Activated T-helper 2 cell treated with anti-CD3 and anti-CD28 coated beads, Interferon-gamma antibody, Interleukin-2, Interleukin-4, amounts not matched to agents 10 μg/mL and 5 μg/mL and 100 μg/mL, durations not matched to agents 14 hours and 24 hours and 36 hours (primary cell): ENCODE results near the gene SP1. TPM values are rescaled to one million over a fixed set of nuclear protein-coding genes. Genes with fewer than 3 reads are reported as not detected.
"Not testable (repeated sequence)": the region's sequence is repeated elsewhere in the genome, so short reads cannot be mapped to it uniquely, and the experiment has no call there.

Source experiments
- DNase-seq: peaks from one replicate; pipeline ENCODE4 v3.0.0; 2021; ENCODE audit warnings: low spot score
- H3K27ac Mint-ChIP-seq: one replicate; pipeline ENCODE4 v1.8.0; 2021; ENCODE audit warnings: mixed read lengths
- H3K27me3 Mint-ChIP-seq: one replicate; pipeline ENCODE4 v1.8.0; 2021; ENCODE audit warnings: low read depth, mixed read lengths
- H3K36me3 Mint-ChIP-seq: one replicate; pipeline ENCODE4 v1.8.0; 2021; ENCODE audit warnings: low read depth, mixed read lengths
- H3K4me1 Mint-ChIP-seq: one replicate; pipeline ENCODE4 v1.8.0; 2021; ENCODE audit warnings: low read depth, mixed read lengths
- H3K4me3 Mint-ChIP-seq: one replicate; pipeline ENCODE4 v1.8.0; 2021; ENCODE audit warnings: low read depth, mild to moderate bottlenecking, moderate library complexity, mixed read lengths
- H3K9me3 Mint-ChIP-seq: one replicate; pipeline ENCODE4 v1.8.0; 2021; ENCODE audit warnings: mixed read lengths
- intact Hi-C: fragments of 100-400 bp; cut with micrococcal nuclease; formaldehyde crosslinking; loops from one replicate; pipeline ENCODE4 v1.15.1; 2023
- total RNA-seq: library from RNA; stranded (reverse); gene quantifications from 2 replicates; pipeline ENCODE4 v1.2.3, GENCODE V29; 2022

SP1 gene
- total RNA-seq, 1 donor from 2014 or later = 66.4 TPM

DNA sequence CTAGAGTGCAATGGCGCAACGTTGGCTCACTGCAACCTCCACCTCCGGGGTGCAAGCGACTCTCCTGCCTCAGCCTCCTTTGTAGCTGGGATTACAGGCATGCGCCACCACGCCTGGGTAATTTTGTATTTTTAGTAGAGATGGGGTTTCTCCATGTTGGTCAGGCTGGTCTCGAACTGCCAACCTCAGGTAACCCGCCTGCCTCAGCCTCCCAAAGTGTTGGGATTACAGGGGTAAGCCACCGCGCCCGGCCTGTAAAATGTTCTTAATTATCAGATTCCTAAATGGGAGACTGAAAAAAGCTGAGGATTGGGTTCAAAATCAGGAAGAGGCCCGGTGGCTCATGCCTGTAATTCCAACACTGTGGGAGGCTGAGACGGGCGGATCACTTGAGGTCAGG lies 5.7 kb upstream of the SP1 start:
- H3K27ac Mint-ChIP-seq = peak overlapping the region; percentile 51
- H3K4me3 Mint-ChIP-seq, H3K36me3 Mint-ChIP-seq, intact Hi-C loops, H3K9me3 Mint-ChIP-seq, H3K27me3 Mint-ChIP-seq, DNase-seq: not testable (repeated sequence)
- peaks cover 33% of the 10 kb centered on the region for H3K4me1 Mint-ChIP-seq

- DNase-seq = no peak
- Mint-ChIP-seq H3K27ac (no peak overlapping the region), H3K36me3 (peaks cover 7% of the 10 kb centered on the region), H3K27me3 (no peaks in the 10 kb centered on the region), H3K9me3 (no peaks in the 10 kb centered on the region), H3K4me1 (peaks cover 28% of the 10 kb centered on the region), H3K4me3 (no peak overlapping the region)
- intact Hi-C loops = no loop called here
Observed at GRCh38 chr12:53376747-53377146, 3.2 kb upstream of the SP1 start.

- H3K27me3 Mint-ChIP-seq = no peaks in the 10 kb centered on the region
- H3K4me3 Mint-ChIP-seq = no peak overlapping the region
- H3K4me1 Mint-ChIP-seq = peaks cover 33% of the 10 kb centered on the region
- intact Hi-C loops = no loop called here
- DNase-seq = no peak
- peak overlapping the region; percentile 4 for H3K27ac Mint-ChIP-seq
- H3K36me3 Mint-ChIP-seq = peaks cover 21% of the 10 kb centered on the region
- no peaks in the 10 kb centered on the region for H3K9me3 Mint-ChIP-seq
Observed at GRCh38 chr12:53378222-53378621, 1.8 kb upstream of the SP1 start.

GRCh38 chr12:53378724-53379388 lies 1.1 kb upstream of the SP1 start:
- Mint-ChIP-seq H3K4me3 (no peak overlapping the region), H3K27me3 (no peaks in the 10 kb centered on the region), H3K27ac (no peak overlapping the region), H3K4me1 (peaks cover 36% of the 10 kb centered on the region), H3K36me3 (peaks cover 28% of the 10 kb centered on the region), H3K9me3 (no peaks in the 10 kb centered on the region)
- no peak for DNase-seq
- intact Hi-C loops = loop anchor here (1.0 kb wide), 1 partner anchor 159 kb away; no protein-coding TSS in a partner anchor

- peaks cover 33% of the 10 kb centered on the region for H3K36me3 Mint-ChIP-seq
- H3K4me3 Mint-ChIP-seq = no peak overlapping the region
- intact Hi-C loops = loop anchor here (1.0 to 5.0 kb wide), 6 partner anchors 27 to 159 kb away; partner anchors contain the start of genes MYG1, PFDN5 and TARBP2
- H3K4me1 Mint-ChIP-seq = peaks cover 35% of the 10 kb centered on the region
- no peak overlapping the region for H3K27ac Mint-ChIP-seq
- H3K27me3 Mint-ChIP-seq = no peaks in the 10 kb centered on the region
- peak; percentile 98 for DNase-seq
- no peaks in the 10 kb centered on the region for H3K9me3 Mint-ChIP-seq
Observed at GRCh38 chr12:53379389-53380103, 430 bp upstream of the SP1 start.

- intact Hi-C loops = loop anchor here (1.0 to 5.0 kb wide), 5 partner anchors 29 to 120 kb away; partner anchors contain the start of genes MYG1, PFDN5 and TARBP2
- Mint-ChIP-seq H3K27ac (peak overlapping the region; percentile 91), H3K4me3 (peak overlapping the region; percentile 87), H3K4me1 (peaks cover 40% of the 10 kb centered on the region), H3K36me3 (peaks cover 37% of the 10 kb centered on the region), H3K9me3 (no peaks in the 10 kb centered on the region), H3K27me3 (no peaks in the 10 kb centered on the region)
- DNase-seq = no peak
Observed at GRCh38 chr12:53380794-53381730, 1.1 kb downstream of the SP1 start.

DNA sequence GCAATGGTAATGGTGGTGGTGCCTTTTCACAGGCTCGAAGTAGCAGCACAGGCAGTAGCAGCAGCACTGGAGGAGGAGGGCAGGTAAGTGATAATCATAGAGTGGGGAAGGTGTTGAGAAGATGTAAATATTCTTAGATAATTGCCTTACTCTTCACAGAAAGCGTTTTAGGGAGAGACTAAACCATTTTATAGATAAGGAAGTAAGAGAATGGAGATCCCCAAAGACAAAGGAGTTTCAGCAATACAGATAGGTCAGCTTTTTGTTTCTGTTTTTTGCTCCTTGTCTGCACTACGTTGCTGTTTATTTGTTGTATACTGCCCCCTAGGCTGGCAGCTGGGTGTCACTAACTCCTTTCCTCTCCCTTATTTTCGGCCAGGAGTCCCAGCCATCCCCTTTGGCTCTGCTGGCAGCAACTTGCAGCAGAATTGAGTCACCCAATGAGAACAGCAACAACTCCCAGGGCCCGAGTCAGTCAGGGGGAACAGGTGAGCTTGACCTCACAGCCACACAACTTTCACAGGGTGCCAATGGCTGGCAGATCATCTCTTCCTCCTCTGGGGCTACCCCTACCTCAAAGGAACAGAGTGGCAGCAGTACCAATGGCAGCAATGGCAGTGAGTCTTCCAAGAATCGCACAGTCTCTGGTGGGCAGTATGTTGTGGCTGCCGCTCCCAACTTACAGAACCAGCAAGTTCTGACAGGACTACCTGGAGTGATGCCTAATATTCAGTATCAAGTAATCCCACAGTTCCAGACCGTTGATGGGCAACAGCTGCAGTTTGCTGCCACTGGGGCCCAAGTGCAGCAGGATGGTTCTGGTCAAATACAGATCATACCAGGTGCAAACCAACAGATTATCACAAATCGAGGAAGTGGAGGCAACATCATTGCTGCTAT lies 2.0 kb downstream of the SP1 start:
- H3K36me3 Mint-ChIP-seq = peaks cover 40% of the 10 kb centered on the region
- peak overlapping the region; percentile 91 for H3K27ac Mint-ChIP-seq
- peak; percentile 37 for DNase-seq
- H3K4me1 Mint-ChIP-seq = peaks cover 44% of the 10 kb centered on the region
- H3K4me3 Mint-ChIP-seq = peak overlapping the region; percentile 87
- H3K27me3 Mint-ChIP-seq = no peaks in the 10 kb centered on the region
- H3K9me3 Mint-ChIP-seq = no peaks in the 10 kb centered on the region
- intact Hi-C loops = loop anchor here (2.0 to 5.0 kb wide), 4 partner anchors 39 to 119 kb away; partner anchors contain the start of genes MYG1, PFDN5 and TARBP2

DNA sequence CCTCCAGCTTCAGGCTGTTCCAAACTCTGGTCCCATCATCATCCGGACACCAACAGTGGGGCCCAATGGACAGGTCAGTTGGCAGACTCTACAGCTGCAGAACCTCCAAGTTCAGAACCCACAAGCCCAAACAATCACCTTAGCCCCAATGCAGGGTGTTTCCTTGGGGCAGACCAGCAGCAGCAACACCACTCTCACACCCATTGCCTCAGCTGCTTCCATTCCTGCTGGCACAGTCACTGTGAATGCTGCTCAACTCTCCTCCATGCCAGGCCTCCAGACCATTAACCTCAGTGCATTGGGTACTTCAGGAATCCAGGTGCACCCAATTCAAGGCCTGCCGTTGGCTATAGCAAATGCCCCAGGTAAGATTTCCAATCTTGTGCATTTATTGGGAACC lies 3.3 kb downstream of the SP1 start:
- Mint-ChIP-seq H3K9me3 (no peaks in the 10 kb centered on the region), H3K4me1 (peaks cover 49% of the 10 kb centered on the region), H3K36me3 (peaks cover 47% of the 10 kb centered on the region), H3K27ac (peak overlapping the region; percentile 23), H3K4me3 (peak overlapping the region; percentile 49), H3K27me3 (no peaks in the 10 kb centered on the region)
- intact Hi-C loops = loop anchor here (5.0 kb wide), 1 partner anchor 86 kb away; the partner anchor contains the start of genes MYG1 and PFDN5
- DNase-seq = no peak

DNA sequence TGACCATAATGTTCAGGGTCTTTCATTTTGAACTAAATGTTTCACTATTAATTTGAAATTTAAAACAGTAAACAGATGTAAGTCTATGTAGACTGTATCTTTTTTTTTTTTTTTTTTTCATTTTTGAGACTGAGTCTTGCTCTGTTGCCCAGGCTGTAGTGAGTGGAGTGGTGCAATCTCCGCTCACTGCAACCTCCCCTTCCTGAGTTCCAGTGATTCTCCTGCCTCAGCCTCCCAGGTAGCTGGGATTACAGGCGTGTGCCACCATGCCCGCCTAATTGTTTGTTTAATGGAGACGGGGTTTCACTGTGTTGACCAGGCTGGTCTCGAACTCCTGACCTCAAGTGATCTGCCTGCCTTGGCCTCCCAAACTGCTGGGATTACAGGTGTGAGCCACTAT lies 6.4 kb downstream of the SP1 start:
- DNase-seq, intact Hi-C loops, H3K9me3 Mint-ChIP-seq, H3K27me3 Mint-ChIP-seq: not testable (repeated sequence)
- Mint-ChIP-seq H3K4me1 (peaks cover 58% of the 10 kb centered on the region), H3K4me3 (peak overlapping the region; percentile 27), H3K36me3 (peaks cover 61% of the 10 kb centered on the region), H3K27ac (peak overlapping the region; percentile 5)

DNA sequence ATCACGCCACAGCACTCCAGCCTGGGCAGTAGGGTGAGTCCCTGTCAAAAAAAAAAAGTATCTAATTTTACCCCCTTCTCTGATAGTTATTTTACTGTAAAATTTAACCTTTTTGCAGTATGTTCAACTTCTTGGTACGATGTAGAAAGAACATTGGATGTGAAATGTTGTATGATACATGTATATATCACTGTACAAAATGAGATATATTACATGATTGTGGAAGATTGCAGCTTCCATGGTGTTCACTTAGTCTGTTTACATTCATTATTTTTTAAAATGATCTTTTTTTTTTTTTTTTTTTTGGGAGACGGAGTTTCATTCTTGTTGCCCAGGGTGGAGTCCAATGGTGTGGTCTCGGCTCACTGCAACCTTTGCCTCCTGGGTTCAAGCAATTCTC lies 9.0 kb downstream of the SP1 start:
- no peak overlapping the region for H3K4me3 Mint-ChIP-seq
- H3K36me3 Mint-ChIP-seq = peaks cover 41% of the 10 kb centered on the region
- intact Hi-C loops = no loop called here
- DNase-seq = no peak
- peaks cover 39% of the 10 kb centered on the region for H3K4me1 Mint-ChIP-seq
- no peak overlapping the region for H3K27ac Mint-ChIP-seq
- no peaks in the 10 kb centered on the region for H3K9me3 Mint-ChIP-seq
- no peaks in the 10 kb centered on the region for H3K27me3 Mint-ChIP-seq

DNA sequence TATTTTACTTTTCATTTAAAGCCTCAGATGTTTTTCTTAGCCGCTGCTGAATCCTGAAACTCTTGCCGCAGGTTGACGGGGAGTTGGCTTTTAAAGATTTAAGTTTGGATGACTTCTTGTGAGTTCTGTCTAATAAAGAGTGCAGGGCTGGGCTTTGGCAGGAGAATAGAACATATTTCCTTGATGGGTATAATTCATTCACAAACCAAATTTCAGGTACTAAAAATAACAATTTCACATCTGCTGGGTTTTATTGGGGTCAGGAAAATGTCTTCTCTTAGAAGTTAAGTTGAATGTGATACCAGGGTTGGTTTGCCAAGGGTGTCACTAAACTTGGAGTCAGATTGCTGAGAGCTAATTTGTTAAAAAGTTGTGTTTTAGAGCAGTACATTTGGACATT lies 9.7 kb downstream of the SP1 start:
- intact Hi-C loops = no loop called here
- H3K9me3 Mint-ChIP-seq = no peaks in the 10 kb centered on the region
- peaks cover 35% of the 10 kb centered on the region for H3K4me1 Mint-ChIP-seq
- H3K4me3 Mint-ChIP-seq = peak overlapping the region; percentile 42
- no peaks in the 10 kb centered on the region for H3K27me3 Mint-ChIP-seq
- peaks cover 35% of the 10 kb centered on the region for H3K36me3 Mint-ChIP-seq
- H3K27ac Mint-ChIP-seq = peak overlapping the region; percentile 36
- no peak for DNase-seq

- Mint-ChIP-seq H3K36me3 (peaks cover 30% of the 10 kb centered on the region), H3K27me3 (no peaks in the 10 kb centered on the region), H3K4me1 (peaks cover 29% of the 10 kb centered on the region), H3K9me3 (no peaks in the 10 kb centered on the region), H3K4me3 (no peak overlapping the region), H3K27ac (no peak overlapping the region)
- no peak for DNase-seq
- intact Hi-C loops = no loop called here
Observed at GRCh38 chr12:53391724-53392123, 11.7 kb downstream of the SP1 start.
